IPS-NIHi7 (cell line): ENCODE results near the gene FANCC.

Experiments used
- DNase-seq: peaks from one replicate; pipeline ENCODE4 v3.0.0; 2012; ENCODE audit warnings: mixed read lengths; ENCODE audit errors: extremely low spot score

Gene FANCC

GRCh38 chr9:95086564-95086955, 230.9 kb downstream of the FANCC start:
- DNase-seq, result no peak

DNA sequence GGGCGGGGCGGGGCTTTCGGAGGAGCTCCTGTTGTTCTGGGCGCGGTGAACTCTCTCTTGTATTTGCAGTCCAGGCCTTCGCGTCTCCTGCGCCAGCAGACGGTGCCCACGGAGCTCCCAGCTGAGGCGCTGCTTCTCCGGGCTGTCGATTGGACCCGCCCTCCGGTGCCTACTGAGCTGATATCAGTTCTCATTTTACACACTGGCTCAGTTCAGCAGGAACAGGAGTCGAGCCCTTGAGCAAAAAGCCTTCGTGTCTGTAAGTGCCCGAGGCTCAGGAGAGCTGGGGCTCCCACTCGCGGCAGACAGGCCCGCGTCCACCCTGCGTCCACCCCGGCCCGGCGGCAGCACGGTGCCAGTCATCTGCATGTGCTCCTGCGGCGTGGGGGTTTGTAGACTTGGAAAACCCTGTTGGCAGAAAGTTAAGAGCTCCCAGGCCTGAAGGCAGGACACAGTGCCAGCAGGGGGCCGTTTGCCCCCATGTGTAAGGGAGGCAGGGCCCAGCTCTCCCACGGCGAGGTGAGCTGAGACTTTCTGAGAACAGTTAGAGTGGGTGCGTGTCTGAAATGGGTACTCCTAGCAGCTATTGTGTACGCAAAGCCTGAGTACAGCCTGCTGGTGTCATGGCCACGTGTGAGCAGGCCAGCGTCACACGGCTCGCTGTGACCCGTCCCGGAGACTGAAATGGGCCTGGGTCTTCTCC, 231.5 kb downstream of the FANCC start:
- no peak for DNase-seq

GRCh38 chr9:95085036-95085770, 232.3 kb downstream of the FANCC start:
- DNase-seq, result no peak

GRCh38 chr9:95084254-95084934, 233.1 kb downstream of the FANCC start:
- DNase-seq, result no peak

DNA sequence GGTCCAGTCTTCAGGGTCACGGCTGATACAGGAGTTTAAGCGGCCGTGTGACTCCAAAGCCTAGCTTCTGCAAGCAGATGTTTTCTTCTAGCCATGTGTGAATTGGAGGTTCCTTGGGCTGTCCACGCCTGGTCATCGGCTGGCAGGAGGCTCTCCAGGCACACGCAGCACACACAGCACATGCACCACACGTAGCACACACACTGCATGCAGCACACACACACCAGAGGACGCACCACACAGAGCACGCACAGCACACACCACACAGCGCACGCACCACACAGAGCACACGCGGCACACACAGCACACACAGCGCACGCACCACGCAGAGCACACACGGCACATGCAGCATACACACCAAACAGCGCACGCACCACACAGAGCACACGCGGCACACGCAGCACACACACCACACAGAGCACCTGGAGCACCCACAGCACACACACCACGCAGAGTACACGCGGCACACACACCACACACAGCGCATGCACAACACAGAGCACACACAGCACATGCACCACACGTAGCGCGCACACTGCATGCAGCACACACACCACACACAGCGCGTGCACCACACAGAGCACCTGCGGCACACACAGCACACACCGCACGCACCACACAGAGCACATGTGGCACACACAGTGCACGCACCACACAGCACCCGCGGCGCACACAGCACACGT, 234.3 kb downstream of the FANCC start:
- no peak for DNase-seq

DNA sequence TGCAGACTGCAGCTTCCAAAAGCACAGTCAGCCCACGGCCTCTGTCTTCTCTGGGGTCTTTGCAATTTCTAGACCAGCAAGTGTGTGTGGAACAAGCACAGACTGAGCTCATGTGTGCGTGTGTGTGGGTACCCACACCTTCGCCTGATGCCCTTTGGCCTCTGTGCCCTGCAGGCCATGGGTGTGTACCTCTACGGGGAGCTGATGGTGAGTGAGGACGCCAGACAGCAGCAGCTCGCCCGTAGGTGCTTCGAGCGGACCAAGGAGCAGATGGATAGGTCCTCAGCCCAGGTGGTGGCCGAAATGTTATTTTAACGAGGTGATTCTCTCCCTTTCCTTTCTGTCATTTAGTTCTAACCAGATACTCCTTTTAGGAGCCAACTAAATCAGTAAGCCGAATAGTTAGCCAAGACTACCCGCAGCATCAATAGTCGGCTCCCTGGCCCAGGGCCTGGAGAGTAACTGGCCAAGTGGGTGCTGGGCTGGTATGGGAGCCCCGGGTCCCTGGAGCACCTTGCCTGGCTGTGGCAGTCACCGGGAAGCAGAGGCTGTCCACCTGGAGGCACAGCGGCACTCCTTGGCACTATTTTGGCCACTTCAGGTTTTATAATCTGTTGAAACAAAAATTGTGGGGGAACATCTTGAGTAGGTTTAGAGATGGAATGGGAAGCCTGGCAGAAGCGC, 235.0 kb downstream of the FANCC start:
- DNase-seq, result no peak

GRCh38 chr9:95081998-95082397, 235.5 kb downstream of the FANCC start:
- DNase-seq, result no peak

GRCh38 chr9:95080961-95081647, 236.4 kb downstream of the FANCC start:
- DNase-seq, result no peak

GRCh38 chr9:95079461-95079860, 238.0 kb downstream of the FANCC start:
- DNase-seq, result no peak

- DNase-seq, result peak; percentile 73
Measured at GRCh38 chr9:95078939-95079338, 238.6 kb downstream of the FANCC start.

DNA sequence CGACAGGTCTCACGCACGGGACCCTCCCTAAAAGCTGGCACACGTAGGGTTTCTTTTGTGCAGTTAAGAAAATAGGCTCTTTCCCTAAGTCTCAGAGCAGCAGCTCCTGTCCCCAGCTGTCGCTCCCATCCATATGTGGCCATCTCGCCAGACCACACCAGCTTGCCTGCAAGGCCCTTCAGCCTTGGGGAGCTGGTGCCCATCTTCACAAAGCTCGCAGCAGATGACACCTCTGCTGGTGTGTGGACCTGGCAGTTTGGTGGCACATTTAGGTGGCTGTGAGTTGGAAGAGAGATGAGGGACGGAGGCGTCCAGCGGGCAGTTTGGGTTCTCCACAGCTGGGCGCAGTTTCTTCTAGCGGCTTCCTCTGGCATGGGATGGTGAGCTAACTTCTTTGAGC, 239.0 kb downstream of the FANCC start:
- DNase-seq, result no peak

GRCh38 chr9:95077766-95078370, 239.6 kb downstream of the FANCC start:
- DNase-seq, result no peak

GRCh38 chr9:95077053-95077765, 240.3 kb downstream of the FANCC start:
- DNase-seq, result no peak

DNA sequence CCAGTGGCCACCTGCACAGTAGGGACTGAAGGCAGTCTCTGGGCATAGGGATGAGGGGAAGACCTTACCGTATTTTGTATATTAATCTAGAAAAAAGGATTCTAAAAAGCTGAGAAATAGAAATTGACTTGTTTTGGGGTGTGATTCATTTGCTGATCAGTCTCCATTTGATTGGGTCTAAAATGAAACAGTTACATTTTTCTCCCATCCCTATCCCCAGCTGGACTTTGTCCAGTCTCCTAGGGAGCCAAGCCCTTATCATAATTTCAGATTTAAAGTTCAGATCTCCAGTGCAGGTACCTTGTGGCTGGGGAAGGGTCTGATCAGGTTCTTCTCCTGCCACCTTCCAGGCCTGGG, 240.8 kb downstream of the FANCC start:
- no peak for DNase-seq

DNA sequence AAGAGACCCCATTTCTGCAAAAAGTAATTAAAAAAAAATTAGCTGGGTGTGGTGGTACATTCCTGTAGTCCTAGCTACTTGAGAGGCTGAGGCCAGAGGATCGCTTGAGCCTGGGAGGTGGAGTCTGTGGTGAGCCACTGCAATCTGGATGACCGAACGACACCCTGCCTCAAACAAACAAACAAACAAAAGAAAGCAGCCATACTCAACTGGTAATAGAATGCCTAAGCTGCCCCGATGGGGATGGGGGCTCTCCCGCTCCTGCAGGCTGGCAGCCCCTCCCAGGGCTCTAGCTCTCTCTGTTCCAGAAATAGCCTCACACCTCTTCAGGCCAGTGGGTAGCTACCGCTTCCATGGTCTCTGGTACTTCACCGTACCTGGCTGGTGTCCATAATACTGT, 241.8 kb downstream of the FANCC start:
- no peak for DNase-seq

GRCh38 chr9:95074632-95075031, 242.9 kb downstream of the FANCC start:
- DNase-seq, result no peak

GRCh38 chr9:95073918-95074317, 243.6 kb downstream of the FANCC start:
- no peak for DNase-seq

GRCh38 chr9:95073042-95073607, 244.4 kb downstream of the FANCC start:
- DNase-seq, result peak; percentile 75

- DNase-seq, result no peak
Measured at GRCh38 chr9:95071925-95072324, 245.6 kb downstream of the FANCC start.

GRCh38 chr9:95071450-95071849, 246.1 kb downstream of the FANCC start:
- no peak for DNase-seq
